ENCODE results near the gene SCN5A.

SCN5A gene

DNA sequence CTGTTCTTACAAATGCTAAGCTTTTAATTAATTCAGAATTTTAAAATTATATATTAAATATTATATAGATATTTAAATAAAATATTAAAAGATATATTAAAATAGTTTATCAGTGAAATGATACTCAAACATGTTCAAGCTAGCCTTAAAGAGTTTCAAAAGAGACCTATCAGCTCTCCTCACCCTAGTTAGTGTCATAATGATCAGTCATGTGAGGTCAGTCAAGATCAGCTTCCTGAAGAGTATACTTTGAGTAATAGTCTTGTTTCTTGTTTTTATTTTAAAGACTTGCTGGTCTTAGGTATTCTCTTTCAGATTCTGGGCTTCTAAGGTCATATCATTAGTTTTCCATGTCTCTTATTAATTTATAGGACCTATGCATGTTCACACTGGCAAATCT is 138.9 kb downstream of the SCN5A start:
- no peak for TF ChIP-seq CSDC2 (CRISPR knock-in tag; IDR thresholded peaks at IDR 0.05)
- no peak for TF ChIP-seq TOX (CRISPR knock-in tag; IDR thresholded peaks at IDR 0.05; ENCODE audit: borderline replicate concordance)
- no peak for TF ChIP-seq ZFP30 (CRISPR knock-in tag; IDR thresholded peaks at IDR 0.05)
- no peak for TF ChIP-seq PPARA (CRISPR knock-in tag; IDR thresholded peaks at IDR 0.05; ENCODE audit: borderline replicate concordance)
- no peak for TF ChIP-seq RARB (CRISPR knock-in tag; IDR thresholded peaks at IDR 0.05)
- TF ChIP-seq, protein P1, sequence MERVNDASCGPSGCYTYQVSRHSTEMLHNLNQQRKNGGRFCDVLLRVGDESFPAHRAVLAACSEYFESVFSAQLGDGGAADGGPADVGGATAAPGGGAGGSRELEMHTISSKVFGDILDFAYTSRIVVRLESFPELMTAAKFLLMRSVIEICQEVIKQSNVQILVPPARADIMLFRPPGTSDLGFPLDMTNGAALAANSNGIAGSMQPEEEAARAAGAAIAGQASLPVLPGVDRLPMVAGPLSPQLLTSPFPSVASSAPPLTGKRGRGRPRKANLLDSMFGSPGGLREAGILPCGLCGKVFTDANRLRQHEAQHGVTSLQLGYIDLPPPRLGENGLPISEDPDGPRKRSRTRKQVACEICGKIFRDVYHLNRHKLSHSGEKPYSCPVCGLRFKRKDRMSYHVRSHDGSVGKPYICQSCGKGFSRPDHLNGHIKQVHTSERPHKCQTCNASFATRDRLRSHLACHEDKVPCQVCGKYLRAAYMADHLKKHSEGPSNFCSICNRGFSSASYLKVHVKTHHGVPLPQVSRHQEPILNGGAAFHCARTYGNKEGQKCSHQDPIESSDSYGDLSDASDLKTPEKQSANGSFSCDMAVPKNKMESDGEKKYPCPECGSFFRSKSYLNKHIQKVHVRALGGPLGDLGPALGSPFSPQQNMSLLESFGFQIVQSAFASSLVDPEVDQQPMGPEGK (CRISPR knock-in tag; IDR thresholded peaks at IDR 0.05; ENCODE audit: borderline replicate concordance), result no peak
- TF ChIP-seq OSR1 (CRISPR knock-in tag; IDR thresholded peaks at IDR 0.05), result no peak
- no peak for TF ChIP-seq ZFP3 (CRISPR knock-in tag; IDR thresholded peaks at IDR 0.05)
- no peak for TF ChIP-seq GLIS3 (CRISPR knock-in tag; IDR thresholded peaks at IDR 0.05)
- no peak for TF ChIP-seq ZC3H10 (CRISPR knock-in tag; IDR thresholded peaks at IDR 0.05)
- TF ChIP-seq, protein P2, sequence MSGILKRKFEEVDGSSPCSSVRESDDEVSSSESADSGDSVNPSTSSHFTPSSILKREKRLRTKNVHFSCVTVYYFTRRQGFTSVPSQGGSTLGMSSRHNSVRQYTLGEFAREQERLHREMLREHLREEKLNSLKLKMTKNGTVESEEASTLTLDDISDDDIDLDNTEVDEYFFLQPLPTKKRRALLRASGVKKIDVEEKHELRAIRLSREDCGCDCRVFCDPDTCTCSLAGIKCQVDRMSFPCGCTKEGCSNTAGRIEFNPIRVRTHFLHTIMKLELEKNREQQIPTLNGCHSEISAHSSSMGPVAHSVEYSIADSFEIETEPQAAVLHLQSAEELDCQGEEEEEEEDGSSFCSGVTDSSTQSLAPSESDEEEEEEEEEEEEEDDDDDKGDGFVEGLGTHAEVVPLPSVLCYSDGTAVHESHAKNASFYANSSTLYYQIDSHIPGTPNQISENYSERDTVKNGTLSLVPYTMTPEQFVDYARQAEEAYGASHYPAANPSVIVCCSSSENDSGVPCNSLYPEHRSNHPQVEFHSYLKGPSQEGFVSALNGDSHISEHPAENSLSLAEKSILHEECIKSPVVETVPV (CRISPR knock-in tag; IDR thresholded peaks at IDR 0.05), result no peak
- ATAC-seq, result no peak

DNA sequence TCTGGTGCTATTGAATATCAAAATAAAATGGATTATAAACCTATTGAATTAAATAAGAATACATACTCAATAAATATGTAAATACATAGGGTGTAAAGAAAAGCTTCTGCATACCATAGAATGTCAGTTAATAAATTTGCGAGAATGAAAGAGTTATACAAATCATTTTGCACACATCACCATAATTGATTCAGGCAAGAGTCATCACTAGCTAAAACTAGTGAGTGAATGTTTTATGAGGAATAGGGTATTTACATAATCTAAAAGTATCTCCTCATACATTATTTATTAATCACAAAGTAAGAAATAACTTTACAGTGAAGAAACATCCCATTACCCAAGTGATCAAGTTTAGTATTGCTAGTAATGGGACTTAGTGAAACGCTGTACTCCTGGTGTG is 139.8 kb downstream of the SCN5A start:
- no peak for ATAC-seq
- TF ChIP-seq ARNTL (CRISPR knock-in tag; IDR thresholded peaks at IDR 0.05; ENCODE audit: borderline replicate concordance, low read depth) (no peak), ZC3H10 (CRISPR knock-in tag; IDR thresholded peaks at IDR 0.05) (no peak), TCF4 (CRISPR knock-in tag; IDR thresholded peaks at IDR 0.05; ENCODE audit: borderline replicate concordance) (no peak), CSDC2 (CRISPR knock-in tag; IDR thresholded peaks at IDR 0.05) (no peak), ZNF565 (CRISPR knock-in tag; conservative IDR thresholded peaks at IDR 0.05; ENCODE audit: low read depth) (no peak), ISL1 (CRISPR knock-in tag; IDR thresholded peaks at IDR 0.05) (no peak), ESRRG (CRISPR knock-in tag; IDR thresholded peaks at IDR 0.05) (no peak), BACH2 (CRISPR knock-in tag; IDR thresholded peaks at IDR 0.05; ENCODE audit: borderline replicate concordance) (no peak)
- TF ChIP-seq, protein P2 (CRISPR knock-in tag; IDR thresholded peaks at IDR 0.05), result no peak

DNA sequence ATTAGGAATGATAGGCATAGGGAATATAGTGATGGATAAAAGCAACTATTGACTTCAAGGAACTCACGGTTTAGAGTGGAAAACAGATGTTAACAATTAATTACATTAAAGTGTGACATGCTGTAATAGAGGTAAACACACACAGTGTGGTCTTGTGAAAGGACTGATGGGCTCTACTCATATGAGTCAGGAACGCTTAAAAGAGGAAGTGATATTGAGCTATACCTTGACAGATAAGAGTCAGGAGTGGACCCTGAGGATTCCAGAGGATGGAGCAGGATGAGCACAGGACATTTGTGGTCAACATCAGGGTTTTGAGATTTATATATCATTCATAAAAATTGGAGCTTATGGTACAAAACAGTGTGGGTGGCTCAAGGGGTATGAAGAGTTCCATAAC is 142.4 kb downstream of the SCN5A start:
- ATAC-seq, result no peak
- no peak for TF ChIP-seq ZFP3 (CRISPR knock-in tag; IDR thresholded peaks at IDR 0.05)
- TF ChIP-seq ZNF565 (CRISPR knock-in tag; conservative IDR thresholded peaks at IDR 0.05; ENCODE audit: low read depth), result no peak
- no peak for TF ChIP-seq SNAI2 (CRISPR knock-in tag; IDR thresholded peaks at IDR 0.05)

DNA sequence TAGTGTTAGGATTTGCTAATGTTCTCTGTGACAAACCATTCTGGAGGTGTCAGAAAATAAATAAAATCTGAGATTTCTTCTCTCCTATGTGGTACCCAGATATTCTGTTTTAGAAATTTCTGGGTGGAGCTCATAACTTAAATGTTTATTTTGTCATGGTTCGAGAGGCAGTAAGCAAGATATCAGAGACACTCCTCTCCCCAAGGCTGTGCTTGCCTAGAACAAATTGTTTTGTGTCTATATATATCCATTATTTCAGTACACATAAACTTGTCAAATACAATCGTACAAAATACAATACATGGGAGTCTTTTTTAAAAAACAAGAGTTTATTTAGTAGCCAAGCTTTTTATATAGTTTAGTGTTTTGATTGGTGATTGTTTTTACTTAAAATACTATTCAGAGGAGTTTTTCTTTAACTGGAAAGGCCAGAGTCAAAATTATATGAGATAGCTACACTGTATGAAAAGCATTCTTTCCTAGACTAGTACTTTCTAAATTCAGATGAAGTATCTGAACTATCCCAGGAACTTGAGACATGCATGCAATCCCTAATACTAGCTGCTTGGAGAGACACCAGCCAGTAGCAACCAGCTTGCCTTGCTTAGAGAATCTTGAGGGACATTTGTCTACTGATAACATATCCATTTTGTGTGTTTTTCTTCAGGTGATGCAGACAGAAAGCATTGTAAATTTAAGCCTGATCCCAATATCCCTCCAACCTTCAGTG is 148.6 kb downstream of the SCN5A start:
- no peak for ATAC-seq
- TF ChIP-seq BACH2 (CRISPR knock-in tag; IDR thresholded peaks at IDR 0.05; ENCODE audit: borderline replicate concordance), result no peak
- TF ChIP-seq ZNF8 (CRISPR knock-in tag; IDR thresholded peaks at IDR 0.05), result no peak
- TF ChIP-seq ZFP3 (CRISPR knock-in tag; IDR thresholded peaks at IDR 0.05), result no peak
- TF ChIP-seq SNAI2 (CRISPR knock-in tag; IDR thresholded peaks at IDR 0.05), result no peak
- TF ChIP-seq GLIS3 (CRISPR knock-in tag; IDR thresholded peaks at IDR 0.05), result no peak
- no peak for TF ChIP-seq ESRRG (CRISPR knock-in tag; IDR thresholded peaks at IDR 0.05)
- TF ChIP-seq ZNF565 (CRISPR knock-in tag; conservative IDR thresholded peaks at IDR 0.05; ENCODE audit: low read depth), result no peak
- TF ChIP-seq ZC3H10 (CRISPR knock-in tag; IDR thresholded peaks at IDR 0.05), result no peak
- TF ChIP-seq, protein P3, sequence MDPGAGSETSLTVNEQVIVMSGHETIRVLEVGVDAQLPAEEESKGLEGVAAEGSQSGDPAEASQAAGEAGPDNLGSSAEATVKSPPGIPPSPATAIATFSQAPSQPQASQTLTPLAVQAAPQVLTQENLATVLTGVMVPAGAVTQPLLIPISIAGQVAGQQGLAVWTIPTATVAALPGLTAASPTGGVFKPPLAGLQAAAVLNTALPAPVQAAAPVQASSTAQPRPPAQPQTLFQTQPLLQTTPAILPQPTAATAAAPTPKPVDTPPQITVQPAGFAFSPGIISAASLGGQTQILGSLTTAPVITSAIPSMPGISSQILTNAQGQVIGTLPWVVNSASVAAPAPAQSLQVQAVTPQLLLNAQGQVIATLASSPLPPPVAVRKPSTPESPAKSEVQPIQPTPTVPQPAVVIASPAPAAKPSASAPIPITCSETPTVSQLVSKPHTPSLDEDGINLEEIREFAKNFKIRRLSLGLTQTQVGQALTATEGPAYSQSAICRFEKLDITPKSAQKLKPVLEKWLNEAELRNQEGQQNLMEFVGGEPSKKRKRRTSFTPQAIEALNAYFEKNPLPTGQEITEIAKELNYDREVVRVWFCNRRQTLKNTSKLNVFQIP (CRISPR knock-in tag; IDR thresholded peaks at IDR 0.05; ENCODE audit: borderline replicate concordance, low read depth), result no peak
- TF ChIP-seq PPARA (CRISPR knock-in tag; IDR thresholded peaks at IDR 0.05; ENCODE audit: borderline replicate concordance), result no peak
- no peak for TF ChIP-seq RARB (CRISPR knock-in tag; IDR thresholded peaks at IDR 0.05)
- TF ChIP-seq ZFP30 (CRISPR knock-in tag; IDR thresholded peaks at IDR 0.05), result no peak
- TF ChIP-seq, protein P4, sequence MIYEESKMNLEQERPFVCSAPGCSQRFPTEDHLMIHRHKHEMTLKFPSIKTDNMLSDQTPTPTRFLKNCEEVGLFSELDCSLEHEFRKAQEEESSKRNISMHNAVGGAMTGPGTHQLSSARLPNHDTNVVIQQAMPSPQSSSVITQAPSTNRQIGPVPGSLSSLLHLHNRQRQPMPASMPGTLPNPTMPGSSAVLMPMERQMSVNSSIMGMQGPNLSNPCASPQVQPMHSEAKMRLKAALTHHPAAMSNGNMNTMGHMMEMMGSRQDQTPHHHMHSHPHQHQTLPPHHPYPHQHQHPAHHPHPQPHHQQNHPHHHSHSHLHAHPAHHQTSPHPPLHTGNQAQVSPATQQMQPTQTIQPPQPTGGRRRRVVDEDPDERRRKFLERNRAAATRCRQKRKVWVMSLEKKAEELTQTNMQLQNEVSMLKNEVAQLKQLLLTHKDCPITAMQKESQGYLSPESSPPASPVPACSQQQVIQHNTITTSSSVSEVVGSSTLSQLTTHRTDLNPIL (CRISPR knock-in tag; IDR thresholded peaks at IDR 0.05; ENCODE audit: low read depth), result no peak
- TF ChIP-seq CSDC2 (CRISPR knock-in tag; IDR thresholded peaks at IDR 0.05), result no peak

Measured in SK-N-SH treated with all-trans-retinoic acid at 6 μM for 48 hours (cell line).